Mesendoderm (in vitro differentiated cells): Measurements from ENCODE around the gene RPAP2.
A peak's percentile ranks its signal among the peaks of the same experiment; 100 is the strongest.

ENCODE experiments used
- DNase-seq: peaks from one replicate; pipeline ENCODE4 v3.0.0; 2013
- H2AK5ac ChIP-seq: 2 replicates; pipeline ENCODE4 v1.6.1; 2013; ENCODE audit warnings: low read length, inconsistent platforms
- H2BK120ac ChIP-seq: 2 replicates; pipeline ENCODE4 v1.6.1; 2013; ENCODE audit warnings: low read depth, mild to moderate bottlenecking, low read length, moderate library complexity, mixed read lengths
- H2BK15ac ChIP-seq: replicated peaks from 2 replicates; pipeline ENCODE4 v1.6.1; 2013; ENCODE audit warnings: low read depth, mild to moderate bottlenecking, moderate library complexity
- H2BK5ac ChIP-seq: 2 replicates; pipeline ENCODE4 v1.6.1; 2013; ENCODE audit warnings: low read length, inconsistent platforms
- H3K18ac ChIP-seq: 2 replicates; pipeline ENCODE4 v1.6.1; 2013; ENCODE audit warnings: mild to moderate bottlenecking, low read length, mixed read lengths
- H3K23ac ChIP-seq: one replicate; pipeline ENCODE4 v1.6.1; 2013; ENCODE audit warnings: low read length
- H3K27ac ChIP-seq: 2 replicates; pipeline ENCODE4 v1.5.1; 2013; ENCODE audit warnings: low read depth, mild to moderate bottlenecking, inconsistent platforms, low read length, moderate library complexity
- H3K27me3 ChIP-seq: 2 replicates; pipeline ENCODE4 v1.6.1; 2013; ENCODE audit warnings: low read length, control low read depth, mild to moderate bottlenecking, inconsistent platforms; ENCODE audit not compliant: insufficient read depth, poor library complexity
- H3K36me3 ChIP-seq: 2 replicates; pipeline ENCODE4 v1.6.1; 2013; ENCODE audit warnings: low read length, inconsistent platforms; ENCODE audit not compliant: control insufficient read depth, insufficient read depth
- H3K4ac ChIP-seq: one replicate; pipeline ENCODE4 v1.6.1; 2013; ENCODE audit warnings: low read depth, mild to moderate bottlenecking, low read length, moderate library complexity
- H3K4me1 ChIP-seq: 2 replicates; pipeline ENCODE4 v1.6.1; 2013; ENCODE audit warnings: low read depth, low read length, inconsistent platforms; ENCODE audit not compliant: control insufficient read depth
- H3K4me2 ChIP-seq: 2 replicates; pipeline ENCODE4 v1.6.1; 2013; ENCODE audit warnings: low read length
- H3K4me3 ChIP-seq: 2 replicates; pipeline ENCODE4 v1.5.1; 2013; ENCODE audit warnings: mild to moderate bottlenecking, low read length
- H3K56ac ChIP-seq: one replicate; pipeline ENCODE4 v1.6.1; 2013; ENCODE audit warnings: low read length
- H3K79me1 ChIP-seq: 2 replicates; pipeline ENCODE4 v1.6.1; 2013; ENCODE audit warnings: low read length, inconsistent platforms
- H3K79me2 ChIP-seq: 2 replicates; pipeline ENCODE4 v1.6.1; 2013; ENCODE audit warnings: mild to moderate bottlenecking, low read length; ENCODE audit not compliant: control insufficient read depth, insufficient read depth
- H3K9ac ChIP-seq: 2 replicates; pipeline ENCODE4 v1.6.1; 2013; ENCODE audit warnings: low read length, inconsistent platforms
- H4K5ac ChIP-seq: one replicate; pipeline ENCODE4 v1.6.1; 2013; ENCODE audit warnings: low read length
- H4K8ac ChIP-seq: one replicate; pipeline ENCODE4 v1.6.1; 2013; ENCODE audit warnings: low read depth, mild to moderate bottlenecking, control low read depth, low read length, moderate library complexity
- WGBS: extraction: QIAGEN DNeasy Blood & Tissue Kit; methylation state at CpG from one replicate; pipeline ENCODE4 v1.1.7; 2013; ENCODE audit warnings: low lambda C conversion rate, missing lambda C conversion rate; ENCODE audit not compliant: insufficient coverage; ENCODE audit errors: extremely low coverage; 5-methylcytosine and 5-hydroxymethylcytosine counted together

Gene RPAP2

GRCh38 chr1:92439291-92439690 is 140.4 kb downstream of the RPAP2 start:
- Histone ChIP-seq H2BK15ac (no peak overlapping the region), H4K8ac (no peak overlapping the region), H4K5ac (no peak overlapping the region), H3K4ac (no peak overlapping the region), H3K9ac (no peak overlapping the region), H3K27ac (no peak overlapping the region), H3K23ac (no peak overlapping the region), H3K27me3 (no peaks in the 10 kb centered on the region), H3K36me3 (no peaks in the 10 kb centered on the region), H3K56ac (no peak overlapping the region), H3K4me3 (no peak overlapping the region), H3K18ac (no peak overlapping the region), H2BK120ac (no peak overlapping the region), H3K79me1 (no peaks in the 10 kb centered on the region), H3K4me1 (no peaks in the 10 kb centered on the region), H3K79me2 (no peaks in the 10 kb centered on the region), H2BK5ac (no peak overlapping the region), H2AK5ac (no peak overlapping the region), H3K4me2 (no peak overlapping the region)
- DNase-seq: no peak
- WGBS: no CpG with 5 or more reads among the region's 1 CpG

DNA sequence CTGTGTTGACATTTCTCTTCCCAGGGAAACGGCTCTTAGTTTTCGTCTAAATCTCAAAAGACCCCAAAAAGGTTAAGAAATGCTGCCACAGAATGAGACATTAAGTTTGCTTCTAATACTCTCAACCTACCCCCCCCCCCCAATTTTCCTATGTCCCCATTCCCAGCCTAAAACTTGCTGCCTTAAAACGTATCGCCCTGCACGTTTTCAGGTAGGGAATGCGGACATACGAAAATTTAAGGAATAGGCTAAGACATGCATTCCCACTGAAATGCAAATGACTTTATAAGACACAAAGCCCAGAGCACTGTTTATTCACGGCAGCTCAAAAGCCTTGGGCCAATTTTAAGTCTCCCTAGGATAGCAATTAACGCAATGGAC is 142.4 kb downstream of the RPAP2 start:
- peaks cover 2% of the 10 kb centered on the region for H3K4me1 ChIP-seq

GRCh38 chr1:92441697-92442342 is 143.0 kb downstream of the RPAP2 start:
- Histone ChIP-seq H4K8ac (no peak overlapping the region), H2BK120ac (no peak overlapping the region), H3K4ac (no peak overlapping the region), H2AK5ac (no peak overlapping the region), H3K27me3 (no peaks in the 10 kb centered on the region), H2BK15ac (no peak overlapping the region), H3K27ac (no peak overlapping the region), H3K79me2 (no peaks in the 10 kb centered on the region), H3K23ac (no peak overlapping the region), H3K56ac (peak overlapping the region; percentile 86), H3K36me3 (no peaks in the 10 kb centered on the region), H3K4me1 (peaks cover 3% of the 10 kb centered on the region), H3K4me2 (no peak overlapping the region), H3K4me3 (no peak overlapping the region), H3K79me1 (no peaks in the 10 kb centered on the region), H3K18ac (no peak overlapping the region), H2BK5ac (no peak overlapping the region), H3K9ac (peak overlapping the region; percentile 38), H4K5ac (no peak overlapping the region)
- peak; percentile 79 for DNase-seq
- WGBS: no CpG with 5 or more reads among the region's 32 CpGs

More for the DNA sequence above, 142.4 kb downstream of the RPAP2 start:
- Histone ChIP-seq H3K4me2 (no peak overlapping the region), H3K4ac (no peak overlapping the region), H3K23ac (no peak overlapping the region), H4K8ac (no peak overlapping the region), H2BK120ac (no peak overlapping the region), H2BK5ac (no peak overlapping the region), H3K27me3 (no peaks in the 10 kb centered on the region), H2AK5ac (no peak overlapping the region), H4K5ac (no peak overlapping the region), H3K9ac (no peak overlapping the region), H3K27ac (no peak overlapping the region), H3K36me3 (no peaks in the 10 kb centered on the region), H2BK15ac (no peak overlapping the region), H3K79me1 (no peaks in the 10 kb centered on the region), H3K56ac (no peak overlapping the region), H3K79me2 (no peaks in the 10 kb centered on the region), H3K18ac (no peak overlapping the region), H3K4me3 (no peak overlapping the region)
- no CpG with 5 or more reads among the region's 9 CpGs for WGBS
- no peak for DNase-seq

DNA sequence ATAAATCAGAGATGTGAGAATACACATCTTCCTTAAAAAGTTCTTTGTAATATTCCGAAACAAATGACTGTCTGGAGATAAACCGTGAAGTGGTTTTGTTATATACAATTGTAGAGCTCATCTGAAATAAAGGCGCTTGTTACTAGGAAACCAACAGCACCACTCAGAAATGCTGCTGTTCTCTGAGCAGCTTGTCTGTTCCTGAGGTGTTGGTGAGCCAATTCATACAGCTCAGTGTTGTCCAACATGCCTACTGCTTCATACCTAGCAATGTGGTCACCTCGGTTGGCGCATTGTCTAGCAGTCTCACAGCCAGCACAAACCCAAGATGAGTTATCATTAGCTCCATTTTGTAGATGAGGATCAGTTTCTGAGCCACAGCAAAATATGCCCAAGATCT is 143.5 kb downstream of the RPAP2 start:
- no peak overlapping the region for H3K18ac ChIP-seq
- H3K4me1 ChIP-seq: peaks cover 5% of the 10 kb centered on the region
- H3K4me3 ChIP-seq: no peak overlapping the region
- no peaks in the 10 kb centered on the region for H3K36me3 ChIP-seq
- H2BK5ac ChIP-seq: no peak overlapping the region
- H2AK5ac ChIP-seq: no peak overlapping the region
- no peaks in the 10 kb centered on the region for H3K79me2 ChIP-seq
- H3K4ac ChIP-seq: no peak overlapping the region
- WGBS: no CpG with 5 or more reads among the region's 5 CpGs
- no peak for DNase-seq
- no peak overlapping the region for H4K5ac ChIP-seq
- H3K27me3 ChIP-seq: no peaks in the 10 kb centered on the region
- no peak overlapping the region for H2BK15ac ChIP-seq
- H3K56ac ChIP-seq: no peak overlapping the region
- no peak overlapping the region for H4K8ac ChIP-seq
- H3K4me2 ChIP-seq: no peak overlapping the region
- no peak overlapping the region for H3K27ac ChIP-seq
- H3K9ac ChIP-seq: no peak overlapping the region
- H2BK120ac ChIP-seq: no peak overlapping the region
- H3K79me1 ChIP-seq: no peaks in the 10 kb centered on the region
- H3K23ac ChIP-seq: no peak overlapping the region

- Histone ChIP-seq H3K23ac (no peak overlapping the region), H3K56ac (no peak overlapping the region), H2BK5ac (no peak overlapping the region), H3K27me3 (no peaks in the 10 kb centered on the region), H3K18ac (no peak overlapping the region), H3K79me2 (no peaks in the 10 kb centered on the region), H2BK120ac (no peak overlapping the region), H3K9ac (no peak overlapping the region), H3K36me3 (no peaks in the 10 kb centered on the region), H4K5ac (no peak overlapping the region), H3K4ac (no peak overlapping the region), H4K8ac (no peak overlapping the region), H3K79me1 (no peaks in the 10 kb centered on the region), H3K4me1 (peaks cover 5% of the 10 kb centered on the region), H2BK15ac (no peak overlapping the region), H3K4me3 (no peak overlapping the region), H3K4me2 (no peak overlapping the region), H3K27ac (no peak overlapping the region), H2AK5ac (no peak overlapping the region)
- peak; percentile 25 for DNase-seq
- WGBS: no CpG with 5 or more reads among the region's 3 CpGs
These were observed 145.0 kb downstream of the RPAP2 start for GRCh38 chr1:92443893-92444292.

- H3K9ac ChIP-seq: no peak overlapping the region
- H3K27ac ChIP-seq: no peak overlapping the region
- no peak overlapping the region for H4K8ac ChIP-seq
- no peak overlapping the region for H4K5ac ChIP-seq
- H3K4ac ChIP-seq: no peak overlapping the region
- no peak overlapping the region for H3K4me2 ChIP-seq
- no peak overlapping the region for H3K18ac ChIP-seq
- no peaks in the 10 kb centered on the region for H3K36me3 ChIP-seq
- no peak overlapping the region for H2BK15ac ChIP-seq
- H3K23ac ChIP-seq: no peak overlapping the region
- H3K79me2 ChIP-seq: no peaks in the 10 kb centered on the region
- H3K56ac ChIP-seq: no peak overlapping the region
- H3K27me3 ChIP-seq: no peaks in the 10 kb centered on the region
- H3K4me3 ChIP-seq: no peak overlapping the region
- H2AK5ac ChIP-seq: no peak overlapping the region
- H3K4me1 ChIP-seq: peaks cover 5% of the 10 kb centered on the region
- peak; percentile 79 for DNase-seq
- H2BK5ac ChIP-seq: no peak overlapping the region
- WGBS: no CpG with 5 or more reads among the region's 1 CpG
- H2BK120ac ChIP-seq: no peak overlapping the region
- no peaks in the 10 kb centered on the region for H3K79me1 ChIP-seq
These were observed 145.5 kb downstream of the RPAP2 start for GRCh38 chr1:92444351-92444750.
